Measurements from ENCODE around the gene NCK1.
"Not testable (repeated sequence)": the region's sequence is repeated elsewhere in the genome, so short reads cannot be mapped to it uniquely, and the experiment has no call there.

The NCK1 gene

DNA sequence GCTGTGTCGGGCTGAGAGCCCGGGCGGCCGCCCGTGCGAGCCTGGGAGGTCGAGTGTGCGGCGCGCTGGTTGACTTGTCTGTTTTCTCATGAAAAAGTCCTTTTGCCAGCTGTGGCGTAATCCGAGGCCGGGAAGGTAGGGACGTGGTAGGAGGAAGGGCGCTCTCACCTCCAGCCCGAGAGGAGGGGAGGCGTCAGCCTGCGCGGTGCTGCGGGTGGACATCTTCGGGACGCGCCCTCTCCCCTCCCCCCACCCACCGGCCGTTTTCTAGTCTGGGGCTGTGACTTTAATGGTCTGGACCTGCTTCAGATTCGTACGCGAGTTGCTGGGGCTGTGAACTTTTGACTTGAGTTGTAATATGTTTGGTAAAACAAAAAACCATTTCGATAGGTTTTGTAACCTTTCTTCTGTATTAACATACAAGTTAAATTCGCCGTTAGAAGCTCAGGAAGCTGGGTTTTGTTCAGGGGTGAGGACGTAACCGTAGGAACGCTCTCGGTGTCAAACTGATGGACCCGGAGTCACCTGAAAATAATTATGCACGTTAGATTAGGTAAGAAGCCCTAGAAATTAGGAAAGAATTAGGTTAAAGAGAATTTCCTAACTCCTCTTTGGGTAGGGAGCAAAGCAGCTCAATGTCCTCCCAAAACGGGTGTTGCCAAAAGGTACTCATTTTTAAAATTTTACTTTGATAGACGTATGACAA lies 762 bp downstream of the NCK1 start:
- DNase-seq (ENCODE audit: extremely low read depth in 1 of 2, low read depth in 1 of 2): peak in 1 of 2 donors; percentile 3

DNA sequence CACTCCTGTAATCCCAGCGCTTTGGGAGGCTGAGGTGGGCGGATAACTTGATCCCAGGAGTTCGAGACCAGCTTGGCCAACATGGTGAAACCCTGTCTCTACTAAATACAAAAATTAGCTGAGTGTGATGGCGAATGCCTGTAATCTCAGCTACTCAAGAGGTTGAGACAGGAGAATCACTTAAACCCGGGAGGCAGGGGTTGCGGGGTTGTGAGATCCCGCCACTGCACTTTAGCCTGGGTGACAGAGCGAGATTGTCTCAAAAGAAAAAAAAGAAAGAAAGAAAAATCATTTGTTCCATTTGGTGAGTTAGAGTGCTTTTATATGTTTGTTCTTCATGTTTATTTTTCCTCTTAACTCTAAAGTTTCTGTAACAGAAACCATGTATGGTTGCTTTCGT lies 7.3 kb downstream of the NCK1 start:
- no peak for DNase-seq (ENCODE audit: extremely low read depth in 1 of 2, low read depth in 1 of 2)

DNA sequence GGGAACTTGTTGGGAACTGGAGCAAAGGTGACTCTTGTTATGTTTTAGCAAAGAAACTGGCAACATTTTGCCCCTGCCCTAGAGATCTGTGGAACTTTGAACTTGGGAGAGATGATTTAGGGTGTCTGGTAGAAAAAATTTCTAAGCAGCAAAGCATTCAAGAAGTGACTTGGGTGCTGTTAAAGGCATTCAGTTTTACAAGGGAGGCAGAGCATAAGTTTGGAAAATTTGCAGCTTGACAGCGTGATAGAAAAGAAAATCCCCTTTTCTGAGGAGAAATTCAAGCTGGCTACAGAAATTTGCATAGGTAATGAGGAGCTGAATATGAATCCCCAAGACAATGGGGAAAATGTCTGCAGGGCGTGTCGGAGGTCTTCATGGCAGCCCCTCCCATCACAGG lies 10.2 kb downstream of the NCK1 start:
- not testable (repeated sequence) for DNase-seq (ENCODE audit: extremely low read depth in 1 of 2, low read depth in 1 of 2)

DNA sequence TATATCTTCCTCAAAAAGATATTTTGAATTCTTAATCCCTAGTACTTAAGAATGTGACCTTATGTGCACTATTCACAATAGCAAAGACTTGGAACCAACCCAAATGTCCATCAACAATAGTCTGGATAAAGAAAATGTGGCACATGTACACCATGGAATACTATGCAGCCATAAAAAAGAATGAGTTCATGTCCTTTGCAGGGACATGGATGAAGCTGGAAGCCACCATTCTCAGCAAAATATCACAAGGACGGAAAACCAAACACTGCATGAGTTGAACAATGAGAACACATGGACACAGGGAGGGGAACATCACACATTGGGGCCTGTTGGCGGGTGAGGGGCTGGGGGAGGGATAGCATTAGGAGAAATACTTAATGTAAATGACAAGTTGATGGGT lies 17.5 kb downstream of the NCK1 start:
- DNase-seq (ENCODE audit: extremely low read depth in 1 of 2, low read depth in 1 of 2): not testable (repeated sequence)

DNA sequence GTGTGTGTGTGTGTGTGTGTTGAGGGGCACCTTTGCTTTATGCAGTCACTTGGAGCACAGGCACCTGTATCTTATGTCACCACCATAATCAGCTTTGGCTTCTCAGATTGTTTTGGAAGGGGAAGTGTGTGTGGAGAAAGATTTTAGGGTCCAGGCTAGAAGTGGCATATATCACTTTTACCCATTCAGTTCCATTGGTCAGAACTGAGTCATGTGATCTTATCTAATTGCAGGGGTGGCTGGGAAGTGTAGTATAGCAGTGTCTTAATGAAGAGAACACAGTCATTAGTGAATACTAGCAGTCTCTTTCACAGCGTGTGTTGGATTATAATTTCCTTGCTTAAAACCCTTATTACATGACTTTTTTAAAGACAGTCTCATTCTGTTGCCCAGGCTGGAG lies 20.6 kb downstream of the NCK1 start:
- DNase-seq (ENCODE audit: extremely low read depth in 1 of 2, low read depth in 1 of 2): no peak

DNA sequence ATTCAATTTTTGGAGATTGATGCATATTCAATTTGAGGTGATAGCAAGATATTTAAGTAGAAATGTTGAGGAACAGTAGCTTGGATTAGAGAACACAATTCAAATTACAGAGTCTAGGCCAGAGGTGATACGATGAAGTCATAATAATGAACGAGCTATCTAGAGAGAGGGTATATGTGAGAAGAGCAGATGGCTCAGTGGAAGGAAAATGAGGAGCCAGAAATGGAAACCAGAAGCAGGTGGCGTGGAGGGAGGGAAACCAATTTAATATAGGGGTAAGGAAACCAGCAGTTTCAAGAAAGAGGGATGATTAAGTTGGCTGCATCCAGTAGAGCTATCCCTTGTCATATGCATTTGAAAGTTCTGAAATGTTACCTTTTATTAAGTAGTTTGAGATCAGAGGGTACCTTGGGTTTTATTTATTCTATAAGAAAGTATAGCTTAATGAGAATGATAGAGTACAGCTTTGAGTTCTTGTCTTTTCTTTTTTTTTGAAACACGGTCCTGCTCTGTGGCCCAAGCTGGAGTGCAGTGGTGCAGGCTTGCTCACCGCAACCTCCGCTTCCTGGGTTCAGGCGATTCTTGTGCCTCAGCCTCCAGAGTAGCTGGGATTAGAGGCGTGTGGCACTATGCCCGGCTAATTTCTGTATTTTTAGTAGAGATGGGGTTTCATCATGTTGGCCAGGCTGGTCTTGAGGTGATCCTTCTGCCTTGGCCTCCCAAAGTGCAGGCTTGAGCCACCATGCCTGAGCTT lies 22.1 kb downstream of the NCK1 start:
- DNase-seq (ENCODE audit: extremely low read depth in 1 of 2, low read depth in 1 of 2): no peak

DNA sequence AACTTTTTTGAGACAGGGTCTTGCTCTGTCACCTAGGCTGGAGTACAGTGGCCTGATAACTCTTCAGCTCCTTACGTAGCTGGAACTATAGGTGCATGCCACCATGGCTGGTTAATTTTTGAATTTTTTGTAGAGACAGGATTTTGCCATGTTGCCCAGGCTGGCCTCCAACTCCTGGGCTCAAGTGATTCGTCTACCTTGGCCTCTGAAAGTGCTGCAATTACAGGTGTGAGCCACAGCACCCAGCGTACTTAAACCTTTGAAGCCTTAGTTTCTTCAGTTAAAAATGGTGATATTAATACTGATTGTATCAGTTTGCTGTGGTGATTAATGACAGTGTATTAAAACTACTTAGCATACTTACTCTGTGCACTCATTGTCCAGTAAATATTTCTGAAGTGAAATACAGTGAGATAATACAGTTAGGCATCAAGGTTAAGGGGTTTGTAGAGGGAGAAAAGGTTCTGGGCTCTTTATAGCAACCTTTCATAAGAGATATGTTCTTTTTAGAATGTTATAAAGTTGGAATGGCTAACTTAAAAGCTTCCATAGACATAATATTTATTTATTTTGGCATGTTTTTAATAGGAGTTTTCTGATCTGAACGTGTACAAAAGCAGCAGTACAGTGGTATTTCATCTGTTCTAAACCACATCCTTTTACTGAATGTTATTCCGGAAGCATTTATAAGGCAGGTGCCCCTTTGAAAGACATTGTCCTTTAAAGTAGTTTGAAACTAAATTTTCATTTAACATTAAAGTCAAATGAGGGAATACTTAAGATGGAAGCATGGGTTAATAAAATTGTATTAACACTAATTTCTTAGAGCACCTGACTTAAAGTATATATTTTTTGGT lies 23.6 kb downstream of the NCK1 start:
- DNase-seq (ENCODE audit: extremely low read depth in 1 of 2, low read depth in 1 of 2): no peak

DNA sequence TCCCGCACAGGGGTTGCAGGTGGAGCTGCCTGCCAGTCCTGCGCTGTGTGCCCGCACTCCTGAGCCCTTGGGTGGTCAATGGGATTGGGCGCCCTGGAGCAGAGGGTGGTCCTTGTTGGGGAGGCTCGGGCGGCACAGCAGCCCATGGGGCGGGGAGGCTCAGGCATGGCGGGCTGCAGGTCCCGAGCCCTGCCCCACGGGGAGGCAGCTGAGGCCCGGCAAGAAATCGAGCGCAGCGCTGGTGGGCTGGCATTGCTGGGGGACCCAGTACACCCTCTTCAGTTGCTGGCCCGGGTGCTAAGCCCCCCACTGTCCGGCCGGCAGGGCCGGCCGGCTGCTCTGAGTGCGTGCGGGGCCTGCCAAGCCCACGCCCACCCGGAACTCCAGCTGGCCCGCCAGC lies 27.9 kb downstream of the NCK1 start:
- DNase-seq (ENCODE audit: extremely low read depth in 1 of 2, low read depth in 1 of 2): no peak

DNA sequence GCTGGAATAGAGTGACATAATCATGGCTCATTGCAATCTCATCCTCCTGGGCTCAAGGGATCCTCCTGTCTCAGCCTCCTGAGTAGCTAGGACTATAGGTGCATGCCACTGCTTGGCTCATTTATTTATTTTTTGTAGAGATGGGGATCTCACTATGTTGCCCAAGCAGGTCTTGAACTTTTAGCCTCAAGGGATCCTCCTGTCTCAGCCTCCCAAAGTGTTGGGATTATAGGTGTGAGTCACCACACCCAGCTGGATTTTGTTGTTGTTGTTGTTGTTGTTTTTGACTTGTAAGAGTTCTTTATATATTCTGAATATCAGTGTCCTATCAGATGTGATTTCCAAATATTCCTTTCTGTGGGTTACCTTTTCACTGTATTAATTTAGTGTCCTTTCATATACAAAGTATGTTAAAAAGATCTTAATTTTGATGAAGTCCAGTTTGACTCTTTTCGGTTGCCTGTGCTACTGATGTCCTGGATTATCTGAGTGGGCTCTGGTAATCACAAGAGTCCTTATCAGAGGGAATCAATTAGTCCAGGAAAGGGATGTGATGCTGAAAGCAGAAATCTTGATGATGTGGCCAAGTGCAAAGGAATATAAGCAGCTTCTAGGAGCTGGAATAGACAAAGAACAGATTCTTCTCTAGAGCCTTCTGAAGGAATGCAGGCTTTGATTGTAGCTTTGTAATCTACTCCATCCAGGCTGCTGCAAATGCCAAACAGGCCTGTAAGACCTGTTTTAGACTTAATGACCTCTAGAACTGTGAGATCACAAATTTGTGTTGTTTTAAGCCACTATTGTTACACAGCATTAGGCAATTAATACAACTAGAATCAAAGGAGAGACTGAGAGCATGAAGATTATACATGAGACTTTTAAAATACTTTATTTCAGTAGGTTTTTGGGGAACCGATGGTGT lies 30.2 kb downstream of the NCK1 start:
- DNase-seq (ENCODE audit: extremely low read depth in 1 of 2, low read depth in 1 of 2): no peak

DNA sequence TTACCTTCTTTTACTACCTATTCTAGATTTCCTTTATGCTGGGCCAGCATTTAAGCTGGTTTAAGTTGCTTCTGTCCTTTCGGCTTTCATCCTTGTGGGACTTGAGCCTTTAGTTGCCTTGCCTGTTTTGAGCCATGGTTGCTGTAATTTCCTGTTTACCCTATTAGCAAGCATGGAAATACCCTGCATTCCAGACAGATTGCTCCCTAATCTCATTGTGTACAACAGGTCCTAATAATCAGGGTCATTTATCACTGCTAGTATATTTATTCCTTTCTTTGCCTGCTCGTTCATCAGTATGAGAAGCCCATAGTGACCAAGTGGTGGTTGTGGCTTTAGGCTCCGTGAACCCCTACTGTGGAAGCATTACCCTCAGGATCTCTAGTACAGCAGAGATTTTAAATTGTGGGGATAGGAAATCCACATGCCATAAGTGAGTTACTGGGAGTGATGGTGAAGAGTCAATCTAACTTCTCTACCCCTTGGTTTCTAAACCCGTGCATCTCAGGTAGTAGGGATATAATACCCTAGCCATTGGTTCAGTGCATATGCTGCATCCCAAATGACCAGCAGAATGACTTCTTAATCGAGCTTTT lies 31.9 kb downstream of the NCK1 start:
- no peak for DNase-seq (ENCODE audit: extremely low read depth in 1 of 2, low read depth in 1 of 2)

DNA sequence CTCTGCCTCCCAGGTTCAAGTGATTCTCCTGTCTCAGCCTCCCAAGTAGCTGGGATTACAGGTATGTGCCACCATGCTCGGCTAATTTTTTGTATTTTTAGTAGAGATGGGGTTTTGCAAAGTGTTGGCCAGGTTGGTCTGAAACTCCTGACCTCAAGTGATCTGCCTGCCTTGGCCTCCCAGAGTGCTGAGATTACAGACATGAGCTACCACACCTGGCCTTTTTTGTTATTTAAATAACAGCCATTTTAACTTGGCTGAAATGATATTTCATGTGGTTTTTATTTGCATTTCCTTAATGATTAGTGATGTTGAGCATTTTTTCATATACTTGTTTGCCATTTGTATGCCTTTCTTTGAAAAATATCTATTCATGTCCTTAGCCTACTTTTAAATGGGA lies 35.2 kb downstream of the NCK1 start:
- not testable (repeated sequence) for DNase-seq (ENCODE audit: extremely low read depth in 1 of 2, low read depth in 1 of 2)

DNA sequence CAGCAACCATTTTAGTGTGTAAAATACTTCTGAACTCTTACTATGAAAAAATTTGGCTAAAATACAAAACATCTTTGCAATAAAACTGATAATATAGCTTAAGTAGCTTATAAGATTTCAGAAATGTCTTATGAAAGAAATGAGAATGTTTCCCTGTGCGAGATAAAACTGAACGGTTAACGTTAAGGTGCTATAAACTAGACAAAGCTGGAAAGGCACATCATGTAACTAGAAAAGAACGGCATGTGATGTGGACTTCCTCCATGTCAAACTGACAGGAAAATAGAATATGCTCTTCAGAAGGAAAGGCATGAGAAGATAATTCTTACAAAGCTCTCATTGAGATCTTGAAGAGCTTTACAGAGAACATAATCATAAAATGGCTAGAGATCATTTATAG lies 36.5 kb downstream of the NCK1 start:
- no peak for DNase-seq (ENCODE audit: extremely low read depth in 1 of 2, low read depth in 1 of 2)

DNA sequence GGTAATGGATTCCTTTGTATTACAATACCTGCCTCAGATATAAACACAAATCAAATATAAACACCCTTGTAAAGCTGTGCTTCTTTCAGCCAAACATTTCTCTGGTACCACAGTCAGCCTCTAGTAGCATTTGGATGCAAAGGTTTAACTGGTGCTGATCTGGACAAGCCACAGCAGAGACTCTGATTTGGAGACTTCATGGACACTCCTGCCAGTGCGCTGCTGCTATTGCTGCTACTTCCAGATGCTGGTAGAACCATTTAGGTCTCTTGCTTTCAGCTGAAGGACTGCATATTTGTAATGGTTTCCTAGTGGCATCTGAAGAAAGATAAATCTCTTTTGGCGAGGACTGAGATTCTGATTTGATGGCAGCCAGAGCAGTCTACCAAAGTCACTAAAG lies 36.9 kb downstream of the NCK1 start:
- DNase-seq (ENCODE audit: extremely low read depth in 1 of 2, low read depth in 1 of 2): no peak

DNA sequence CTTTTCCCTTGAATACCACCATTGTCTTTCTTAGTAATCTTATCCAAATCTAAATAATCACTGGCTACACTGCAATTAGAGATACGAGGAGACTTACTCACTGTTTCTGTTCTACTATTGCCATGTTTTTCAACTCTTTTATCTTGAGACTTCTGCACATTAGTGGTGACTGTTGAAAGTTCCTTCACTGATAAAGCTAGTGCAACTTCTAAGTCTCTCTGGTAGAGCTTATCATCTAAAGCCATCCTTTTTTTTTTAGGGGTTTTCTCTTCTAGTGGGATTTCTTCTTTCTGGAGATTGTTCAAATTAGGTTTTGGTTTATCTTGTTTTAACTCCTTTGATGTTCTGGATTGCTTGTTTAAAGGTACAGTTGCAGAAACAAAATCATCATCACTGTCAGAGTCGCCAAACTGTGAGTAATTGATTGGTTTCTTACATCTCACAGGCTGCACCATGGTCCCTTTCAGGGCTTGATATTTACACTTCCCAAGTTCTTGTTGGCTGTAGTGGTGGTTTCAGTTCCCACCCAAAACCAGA lies 37.7 kb downstream of the NCK1 start:
- no peak for DNase-seq (ENCODE audit: extremely low read depth in 1 of 2, low read depth in 1 of 2)

DNA sequence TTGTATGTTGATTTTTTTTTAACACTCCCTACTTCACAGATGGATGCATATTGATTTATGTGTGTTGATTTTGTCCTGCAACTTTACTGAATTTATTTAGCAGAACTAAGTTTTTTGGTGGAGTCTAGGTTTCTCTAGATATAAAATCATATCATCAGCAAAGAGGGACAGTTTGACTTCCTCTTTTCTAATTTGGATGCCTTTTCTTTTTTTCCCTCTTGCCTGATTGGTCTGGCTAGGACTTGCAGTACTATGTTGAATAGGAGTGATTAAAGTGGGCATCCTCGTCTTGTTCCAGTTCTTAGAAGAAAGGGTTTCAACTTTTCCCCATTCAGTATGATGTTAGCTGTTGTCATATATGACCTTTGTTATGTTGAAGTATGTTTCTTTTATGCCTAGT lies 38.7 kb downstream of the NCK1 start:
- not testable (repeated sequence) for DNase-seq (ENCODE audit: extremely low read depth in 1 of 2, low read depth in 1 of 2)

DNA sequence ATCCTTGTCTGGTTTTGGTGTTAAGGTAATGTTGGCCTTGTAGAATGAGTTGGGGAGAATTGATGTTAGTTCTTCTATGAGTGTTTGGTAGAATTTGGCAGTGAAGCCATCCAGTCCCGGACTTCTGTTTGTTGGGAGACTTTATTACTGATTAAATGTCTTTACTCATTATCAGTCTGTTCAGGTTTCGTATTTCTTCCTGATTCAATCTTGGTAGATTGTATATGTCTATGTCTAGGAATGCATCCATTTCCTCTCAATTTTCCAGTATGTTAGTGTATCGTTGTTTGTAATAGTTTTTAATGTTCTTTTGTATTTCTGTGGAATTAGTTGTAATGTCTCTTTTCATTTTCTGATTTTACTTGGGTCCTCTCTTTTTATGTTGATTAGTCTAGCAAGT lies 39.4 kb downstream of the NCK1 start:
- DNase-seq (ENCODE audit: extremely low read depth in 1 of 2, low read depth in 1 of 2): no peak

DNA sequence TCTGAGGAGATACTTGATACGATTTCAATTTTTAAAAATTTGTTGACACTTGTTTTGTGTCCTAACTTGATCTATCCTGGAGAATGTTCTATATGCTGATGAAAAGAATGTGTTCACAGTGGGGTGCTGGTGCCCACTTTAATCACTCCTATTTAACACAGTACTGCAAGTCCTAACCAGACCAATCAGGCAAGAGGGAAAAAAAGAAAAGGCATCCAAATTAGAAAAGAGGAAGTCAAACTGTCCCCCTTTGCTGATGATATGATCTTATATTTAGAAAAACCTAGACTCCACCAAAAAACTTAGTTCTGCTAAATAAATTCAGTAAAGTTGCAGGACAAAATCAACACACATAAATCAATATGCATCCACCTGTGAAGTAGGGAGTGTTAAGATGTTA lies 40.5 kb downstream of the NCK1 start:
- DNase-seq (ENCODE audit: extremely low read depth in 1 of 2, low read depth in 1 of 2): not testable (repeated sequence)

DNA sequence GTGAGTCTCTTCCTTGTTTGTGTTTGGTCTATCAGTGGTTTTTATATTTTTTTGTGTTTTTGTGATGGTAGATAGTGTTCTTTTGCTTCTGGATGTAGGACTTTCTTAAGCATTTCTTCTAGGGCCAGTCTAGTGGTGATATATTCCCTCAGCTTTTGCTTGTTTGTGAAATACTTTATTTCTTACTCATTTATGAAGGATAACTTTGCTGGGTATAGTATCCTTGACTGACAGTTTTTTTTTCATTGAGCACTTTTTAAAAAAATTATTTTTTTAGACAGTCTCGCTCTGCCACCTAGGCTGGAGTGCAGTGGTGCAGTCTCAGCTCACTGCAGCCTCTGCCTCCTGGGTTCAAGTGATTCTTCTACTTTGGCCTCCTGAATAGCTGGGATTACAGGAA lies 41.9 kb downstream of the NCK1 start:
- DNase-seq (ENCODE audit: extremely low read depth in 1 of 2, low read depth in 1 of 2): no peak

DNA sequence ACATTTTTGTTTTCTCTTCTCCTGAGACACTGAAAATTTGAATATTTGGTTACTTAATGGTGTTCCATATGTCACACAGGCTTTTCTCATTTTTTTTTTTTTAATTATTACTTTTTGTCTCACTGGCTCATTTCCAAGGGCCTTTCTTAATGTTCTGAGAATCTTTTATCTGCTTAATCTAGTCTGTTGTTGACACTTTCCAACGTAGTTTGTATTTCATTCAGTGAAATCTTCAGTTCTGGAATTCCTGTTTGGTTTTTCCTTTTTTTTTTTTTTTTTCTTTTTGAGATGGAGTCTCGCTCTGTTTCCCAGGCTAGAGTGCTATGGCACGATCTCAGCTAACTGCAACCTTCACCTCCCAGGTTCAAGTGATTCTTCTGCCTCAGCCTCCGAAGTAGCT lies 42.7 kb downstream of the NCK1 start:
- no peak for DNase-seq (ENCODE audit: extremely low read depth in 1 of 2, low read depth in 1 of 2)

DNA sequence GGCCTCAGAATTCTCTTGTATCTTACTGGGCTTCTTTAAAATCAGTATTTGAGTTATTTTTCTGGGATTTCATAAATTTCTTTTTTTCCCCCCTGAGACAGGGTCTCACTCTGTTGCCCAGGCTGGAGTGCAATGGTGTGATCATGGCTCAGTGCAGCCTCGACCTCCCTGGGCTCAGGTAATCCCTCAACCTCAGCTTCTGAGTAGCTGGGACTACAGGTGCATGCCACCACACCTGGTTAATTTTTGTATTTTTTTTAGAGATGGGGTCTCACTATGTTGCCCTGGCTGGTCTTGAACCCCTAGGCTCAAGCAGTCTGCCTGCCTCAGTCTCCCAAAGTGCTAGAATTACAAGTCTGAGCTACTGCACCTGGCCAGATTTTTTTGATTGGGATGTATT lies 43.5 kb downstream of the NCK1 start:
- no peak for DNase-seq (ENCODE audit: extremely low read depth in 1 of 2, low read depth in 1 of 2)

Data from activated CD8-positive, alpha-beta memory T cell treated with anti-CD3 and anti-CD28 coated beads for 1 hour (primary cell).